RWPE2 (cell line): ENCODE results near the gene DNAJC1.

Experiments used
- ATAC-seq: fragments of 200-7000 bp; cut with Tn5 transposase; 3 replicates; pipeline ENCODE4 v1.9.1; 2021; ENCODE audit warnings: low read depth
- DNase-seq: peaks from one replicate; pipeline ENCODE4 v3.0.0-alpha.2; 2020; ENCODE audit warnings: low spot score
- H3K27ac ChIP-seq: fragments of 450-650 bp; 2 replicates; pipeline ENCODE4 v1.5.1; 2017; ENCODE audit warnings: mild to moderate bottlenecking; ENCODE audit not compliant: poor library complexity, severe bottlenecking
- H3K27me3 ChIP-seq: fragments of 250-450 bp; sonication (Bioruptor Pico); 2 replicates; pipeline ENCODE4 v1.5.1; 2021; ENCODE audit warnings: mild to moderate bottlenecking, moderate library complexity; ENCODE audit not compliant: insufficient read depth, poor library complexity, severe bottlenecking
- H3K36me3 ChIP-seq: fragments of 250-450 bp; sonication (Bioruptor Pico); 2 replicates; pipeline ENCODE4 v1.5.1; 2020; ENCODE audit warnings: low read depth, mild to moderate bottlenecking, moderate library complexity
- H3K4me1 ChIP-seq: fragments of 250-450 bp; sonication (Bioruptor Pico); 2 replicates; pipeline ENCODE4 v1.5.1; 2021; ENCODE audit warnings: mild to moderate bottlenecking, moderate library complexity; ENCODE audit not compliant: insufficient read depth, poor library complexity, severe bottlenecking
- H3K4me3 ChIP-seq: fragments of 250-450 bp; sonication (Bioruptor Pico); 2 replicates; pipeline ENCODE4 v1.5.1; 2021; ENCODE audit warnings: mild to moderate bottlenecking, moderate library complexity; ENCODE audit not compliant: severe bottlenecking
- H3K9me3 ChIP-seq: fragments of 250-450 bp; sonication (Bioruptor Pico); 2 replicates; pipeline ENCODE4 v1.5.1; 2021; ENCODE audit warnings: mild to moderate bottlenecking, moderate library complexity; ENCODE audit not compliant: severe bottlenecking
- CTCF ChIP-seq: fragments of 450-650 bp; IDR thresholded peaks from one replicate; pipeline ENCODE4 v1.5.1; 2017; ENCODE audit warnings: mild to moderate bottlenecking, moderate library complexity; ENCODE audit not compliant: poor library complexity, severe bottlenecking

Gene DNAJC1

GRCh38 chr10:21993360-21994001, 10.0 kb downstream of the DNAJC1 start:
- Histone ChIP-seq H3K4me3 (no peak overlapping the region), H3K36me3 (no peaks in the 10 kb centered on the region), H3K9me3 (no peaks in the 10 kb centered on the region), H3K27ac (no peak overlapping the region), H3K27me3 (no peaks in the 10 kb centered on the region), H3K4me1 (peaks cover 11% of the 10 kb centered on the region)
- peak; percentile 71 for TF ChIP-seq CTCF
- DNase-seq: no peak
- no peak for ATAC-seq

- ATAC-seq (no peak), DNase-seq (no peak)
- no peak overlapping the region for H3K4me3 ChIP-seq
- no peak for TF ChIP-seq CTCF
- no peaks in the 10 kb centered on the region for H3K27me3 ChIP-seq
- H3K36me3 ChIP-seq: no peaks in the 10 kb centered on the region
- H3K4me1 ChIP-seq: peaks cover 11% of the 10 kb centered on the region
- H3K9me3 ChIP-seq: no peaks in the 10 kb centered on the region
- H3K27ac ChIP-seq: no peak overlapping the region
Observed at GRCh38 chr10:21991785-21992184, 11.7 kb downstream of the DNAJC1 start.

- H3K27ac ChIP-seq: no peak overlapping the region
- H3K9me3 ChIP-seq: no peaks in the 10 kb centered on the region
- no peak overlapping the region for H3K4me3 ChIP-seq
- no peaks in the 10 kb centered on the region for H3K27me3 ChIP-seq
- ATAC-seq (no peak), DNase-seq (no peak)
- H3K36me3 ChIP-seq: no peaks in the 10 kb centered on the region
- H3K4me1 ChIP-seq: peaks cover 2% of the 10 kb centered on the region
- TF ChIP-seq CTCF: no peak
Observed at GRCh38 chr10:21990449-21990848, 13.1 kb downstream of the DNAJC1 start.

GRCh38 chr10:21989453-21990154, 13.9 kb downstream of the DNAJC1 start:
- Histone ChIP-seq H3K27ac (no peak overlapping the region), H3K36me3 (no peaks in the 10 kb centered on the region), H3K4me1 (no peaks in the 10 kb centered on the region), H3K9me3 (no peaks in the 10 kb centered on the region), H3K4me3 (no peak overlapping the region), H3K27me3 (no peaks in the 10 kb centered on the region)
- ATAC-seq (peak; percentile 90), DNase-seq (no peak)
- TF ChIP-seq CTCF: peak; percentile 70

- no peak for ATAC-seq
Observed at GRCh38 chr10:21985541-21985940, 18.0 kb downstream of the DNAJC1 start.

More at GRCh38 chr10:21985541-21985940, 18.0 kb downstream of the DNAJC1 start:
- no peaks in the 10 kb centered on the region for H3K4me1 ChIP-seq
- no peak overlapping the region for H3K4me3 ChIP-seq
- no peak for DNase-seq
- H3K27ac ChIP-seq: no peak overlapping the region
- H3K9me3 ChIP-seq: no peaks in the 10 kb centered on the region
- TF ChIP-seq CTCF: no peak
- no peaks in the 10 kb centered on the region for H3K27me3 ChIP-seq
- no peaks in the 10 kb centered on the region for H3K36me3 ChIP-seq
